Natural killer cell (primary cell): ENCODE results near the gene SRP19. TPM values are rescaled to one million over a fixed set of nuclear protein-coding genes. Genes with fewer than 3 reads are reported as not detected.
A peak's percentile ranks its signal among the peaks of the same experiment; 100 is the strongest.

Experiments
- ATAC-seq, 3 donors: fragments of 150-1000 bp in 2 of 3; fragments of 200-7000 bp in 1 of 3; cut with Tn5 transposase; 1 replicate in 1 of 3; 2 replicates in 2 of 3; pipeline ENCODE4 v1.10.0; 2021; ENCODE audit warnings: mild to moderate bottlenecking in 2 of 3, moderate library complexity in 2 of 3
- DNase-seq, 2 donors: peaks; one replicate each; pipeline versions ENCODE4 v3.0.0 to v3.0.0-alpha.2; 2013 to 2021; ENCODE audit warnings: mixed read lengths in 1 of 2
- H3K27ac ChIP-seq: one replicate; pipeline ENCODE4 v1.5.1; 2013; ENCODE audit warnings: mild to moderate bottlenecking, low read length
- H3K27me3 ChIP-seq: one replicate; pipeline ENCODE4 v1.6.1; 2013; ENCODE audit warnings: low read length; ENCODE audit not compliant: control insufficient read depth, insufficient read depth
- H3K36me3 ChIP-seq: one replicate; pipeline ENCODE4 v1.6.1; 2013; ENCODE audit warnings: low read length; ENCODE audit not compliant: control insufficient read depth, insufficient read depth
- H3K4me1 ChIP-seq: one replicate; pipeline ENCODE4 v1.6.1; 2013; ENCODE audit warnings: low read length; ENCODE audit not compliant: control insufficient read depth, insufficient read depth
- H3K4me3 ChIP-seq: one replicate; pipeline ENCODE4 v1.5.1; 2013; ENCODE audit warnings: low read length
- H3K9me3 ChIP-seq: one replicate; pipeline ENCODE4 v1.6.1; 2013; ENCODE audit warnings: low read length; ENCODE audit not compliant: control insufficient read depth, insufficient read depth
- H3K27ac Mint-ChIP-seq, 2 donors: one replicate each; pipeline ENCODE4 v1.8.0; 2022; ENCODE audit warnings: mild to moderate bottlenecking in 2 of 2, mixed read lengths in 2 of 2, moderate library complexity in 1 of 2
- H3K27me3 Mint-ChIP-seq, 2 donors: one replicate each; pipeline ENCODE4 v1.8.0; 2022; ENCODE audit warnings: low read depth in 2 of 2, mixed read lengths in 2 of 2
- H3K36me3 Mint-ChIP-seq: one replicate; pipeline ENCODE4 v1.8.0; 2022; ENCODE audit warnings: mixed read lengths
- H3K4me1 Mint-ChIP-seq, 2 donors: one replicate each; pipeline ENCODE4 v1.8.0; 2022; ENCODE audit warnings: mixed read lengths in 2 of 2
- H3K4me3 Mint-ChIP-seq: one replicate; pipeline ENCODE4 v1.8.0; 2022; ENCODE audit warnings: mild to moderate bottlenecking, moderate library complexity, mixed read lengths
- H3K9me3 Mint-ChIP-seq, 2 donors: one replicate each; pipeline ENCODE4 v1.8.0; 2022; ENCODE audit warnings: mixed read lengths in 2 of 2
- CTCF ChIP-seq: fragments of 200-600 bp; IDR thresholded peaks from one replicate; pipeline ENCODE4 v1.8.0; 2022; ENCODE audit warnings: antibody characterized with exemption
- WGBS: methylation state at CpG from one replicate; pipeline ENCODE4 v1.1.7; 2013; ENCODE audit warnings: missing lambda C conversion rate; ENCODE audit not compliant: insufficient coverage; 5-methylcytosine and 5-hydroxymethylcytosine counted together
- intact Hi-C: fragments of 100-400 bp; cut with micrococcal nuclease; formaldehyde crosslinking; loops from one replicate; pipeline ENCODE4 v1.14.2; 2022
- total RNA-seq, 4 donors: library from RNA; stranded (reverse); fragments of 120-200 nt in 1 of 4; gene quantifications; one replicate each; pipeline versions ENCODE4 v1.2.3 to v1.2.4, GENCODE V29; 2013 to 2022

SRP19 gene
- total RNA-seq, 3 donors from 2014 or later (not counting 1 experiment from before 2014, with no cell fraction given): 52.8 to 58.5 (median 54.7) TPM

- no peak for TF ChIP-seq CTCF
- 94% methylated on average over 4 of the region's 4 CpGs for WGBS
- peaks cover 0 to 8% of the 10 kb centered on the region in 2 donors for H3K27me3 Mint-ChIP-seq
- Histone ChIP-seq H3K4me3 (no peak overlapping the region), H3K9me3 (no peaks in the 10 kb centered on the region), H3K4me1 (peaks cover 25% of the 10 kb centered on the region), H3K27ac (no peak overlapping the region), H3K27me3 (no peaks in the 10 kb centered on the region), H3K36me3 (peaks cover 39% of the 10 kb centered on the region)
- H3K9me3 Mint-ChIP-seq: no peaks in the 10 kb centered on the region
- peak overlapping the region; percentile 95 to 96 for H3K27ac Mint-ChIP-seq
- peak overlapping the region; percentile 74 for H3K4me3 Mint-ChIP-seq
- intact Hi-C loops: loop anchor here (5.0 kb wide), 1 partner anchor 156 kb away; no protein-coding TSS in a partner anchor
- H3K36me3 Mint-ChIP-seq: peaks cover 12% of the 10 kb centered on the region
- DNase-seq: no peak
- ATAC-seq: no peak
- peaks cover 24 to 40% of the 10 kb centered on the region in 2 donors for H3K4me1 Mint-ChIP-seq
These were observed 2.5 kb downstream of the SRP19 start for GRCh38 chr5:112863549-112863948.

GRCh38 chr5:112865128-112865527 is 4.0 kb downstream of the SRP19 start:
- Mint-ChIP-seq H3K36me3 (peaks cover 12% of the 10 kb centered on the region), H3K27me3 (no peaks in the 10 kb centered on the region), H3K4me3 (no peak overlapping the region), H3K27ac (no peak overlapping the region), H3K4me1 (peaks cover 24 to 51% of the 10 kb centered on the region in 2 donors), H3K9me3 (no peaks in the 10 kb centered on the region)
- Histone ChIP-seq H3K4me1 (peaks cover 25% of the 10 kb centered on the region), H3K27me3 (no peaks in the 10 kb centered on the region), H3K4me3 (no peak overlapping the region), H3K9me3 (no peaks in the 10 kb centered on the region), H3K27ac (no peak overlapping the region), H3K36me3 (peaks cover 48% of the 10 kb centered on the region)
- DNase-seq (no peak), ATAC-seq (no peak)
- 100% methylated on average over 3 of the region's 3 CpGs for WGBS
- no peak for TF ChIP-seq CTCF
- intact Hi-C loops: no loop called here

GRCh38 chr5:112866739-112867138 is 5.7 kb downstream of the SRP19 start:
- Mint-ChIP-seq H3K27me3 (no peaks in the 10 kb centered on the region), H3K4me1 (peaks cover 17 to 41% of the 10 kb centered on the region in 2 donors), H3K9me3 (no peaks in the 10 kb centered on the region), H3K36me3 (peaks cover 12% of the 10 kb centered on the region), H3K27ac (peak overlapping the region in 1 of 2 donors; percentile 0), H3K4me3 (no peak overlapping the region)
- no peak for ATAC-seq
- DNase-seq: no peak
- Histone ChIP-seq H3K4me1 (peaks cover 14% of the 10 kb centered on the region), H3K27ac (no peak overlapping the region), H3K36me3 (peaks cover 56% of the 10 kb centered on the region), H3K9me3 (no peaks in the 10 kb centered on the region), H3K27me3 (no peaks in the 10 kb centered on the region), H3K4me3 (no peak overlapping the region)
- intact Hi-C loops: no loop called here
- no peak for TF ChIP-seq CTCF
- 86% methylated on average over 2 of the region's 2 CpGs for WGBS

GRCh38 chr5:112867411-112867810 is 6.3 kb downstream of the SRP19 start:
- no peak overlapping the region for H3K4me3 ChIP-seq
- Mint-ChIP-seq H3K27ac (peak overlapping the region in 1 of 2 donors; percentile 0), H3K4me1 (peaks cover 14 to 34% of the 10 kb centered on the region in 2 donors), H3K36me3 (peaks cover 12% of the 10 kb centered on the region), H3K27me3 (no peaks in the 10 kb centered on the region), H3K9me3 (no peaks in the 10 kb centered on the region), H3K4me3 (no peak overlapping the region)
- H3K4me1 ChIP-seq: peaks cover 8% of the 10 kb centered on the region
- peaks cover 59% of the 10 kb centered on the region for H3K36me3 ChIP-seq
- no peak for TF ChIP-seq CTCF
- H3K27ac ChIP-seq: no peak overlapping the region
- no peaks in the 10 kb centered on the region for H3K27me3 ChIP-seq
- DNase-seq (no peak), ATAC-seq (no peak)
- intact Hi-C loops: no loop called here
- 100% methylated on average over 5 of the region's 5 CpGs for WGBS
- H3K9me3 ChIP-seq: no peaks in the 10 kb centered on the region
